ENCODE results near the gene SPTBN4. TPM values are rescaled to one million over a fixed set of nuclear protein-coding genes. Genes with fewer than 3 reads are reported as not detected.

The SPTBN4 gene
- total and polyA plus RNA-seq, 8 donors, result 1.4 to 18.1 (median 2.2) TPM; not detected in 1

GRCh38 chr19:40604647-40605215, 137.9 kb downstream of the SPTBN4 start:
- peaks cover 60 to 95% (median 79%) of the 10 kb centered on the region in 4 donors for H3K4me1 ChIP-seq
- H3K27me3 ChIP-seq, result peaks cover 0 to 67% (median 23%) of the 10 kb centered on the region in 3 donors
- H3K27ac ChIP-seq, result peak overlapping the region; percentile 82 to 92 (median 89)
- no peaks in the 10 kb centered on the region for H3K9me3 ChIP-seq
- WGBS, 5 donors, result 12 to 34% (median 22%) methylated on average over 19 to 29 of the region's 29 CpGs
- H3K4me3 ChIP-seq, result peak overlapping the region; percentile 48 to 53 (median 52)
- no peak for TF ChIP-seq POLR2AphosphoS5 (IDR thresholded peaks at IDR 0.05)
- TF ChIP-seq POLR2A (IDR thresholded peaks at IDR 0.05), result no peak
- no peak for TF ChIP-seq EP300 (IDR thresholded peaks at IDR 0.05)
- TF ChIP-seq CTCF (IDR thresholded peaks at IDR 0.05), result no peak
- no peaks in the 10 kb centered on the region for H3K36me3 ChIP-seq
- DNase-seq, result peak in 1 of 2 donors; percentile 73
- intact Hi-C loops (cut with DNase I; ENCODE audit: low total_unique reads), result no loop called here

GRCh38 chr19:40605216-40605971, 138.6 kb downstream of the SPTBN4 start:
- Histone ChIP-seq H3K27ac (peak overlapping the region; percentile 82 to 92 (median 89)), H3K4me3 (peak overlapping the region; percentile 48 to 53 (median 50)), H3K9me3 (no peaks in the 10 kb centered on the region), H3K36me3 (no peaks in the 10 kb centered on the region), H3K4me1 (peaks cover 59 to 95% (median 78%) of the 10 kb centered on the region in 4 donors), H3K27me3 (peaks cover 0 to 66% (median 17%) of the 10 kb centered on the region in 3 donors)
- 1 to 7% (median 2%) methylated on average over 20 to 71 of the region's 71 CpGs for WGBS, 5 donors
- intact Hi-C loops (cut with DNase I; ENCODE audit: low total_unique reads), result no loop called here
- peak; percentile 86 to 93 for DNase-seq
- TF ChIP-seq EP300 (IDR thresholded peaks at IDR 0.05) (no peak), CTCF (IDR thresholded peaks at IDR 0.05) (peak in 3 of 7 experiments; percentile 12 to 30 (median 20)), POLR2AphosphoS5 (IDR thresholded peaks at IDR 0.05) (peak in 2 of 3 donors; percentile 80 to 87)

- peak; percentile 44 to 75 for DNase-seq
- 49 to 70% (median 63%) methylated on average over 31 of the region's 31 CpGs for WGBS, 5 donors
- Histone ChIP-seq H3K4me3 (no peak overlapping the region), H3K27ac (peak overlapping the region; percentile 7 to 92 (median 64)), H3K27me3 (peaks cover 0 to 45% (median 0%) of the 10 kb centered on the region in 3 donors), H3K9me3 (no peaks in the 10 kb centered on the region), H3K36me3 (no peaks in the 10 kb centered on the region), H3K4me1 (peaks cover 53 to 87% (median 69%) of the 10 kb centered on the region in 4 donors)
- intact Hi-C loops (cut with DNase I; ENCODE audit: low total_unique reads), result no loop called here
- TF ChIP-seq POLR2AphosphoS5 (IDR thresholded peaks at IDR 0.05) (no peak), POLR2A (IDR thresholded peaks at IDR 0.05) (no peak), EP300 (IDR thresholded peaks at IDR 0.05) (no peak), CTCF (IDR thresholded peaks at IDR 0.05) (no peak)
Measured at GRCh38 chr19:40607311-40608239, 140.8 kb downstream of the SPTBN4 start.

GRCh38 chr19:40608240-40608621, 141.4 kb downstream of the SPTBN4 start:
- no peaks in the 10 kb centered on the region for H3K9me3 ChIP-seq
- WGBS, 5 donors, result 86 to 95% (median 93%) methylated on average over 11 to 14 of the region's 14 CpGs
- DNase-seq, result peak in 1 of 2 donors; percentile 14
- no peaks in the 10 kb centered on the region for H3K36me3 ChIP-seq
- H3K27me3 ChIP-seq, result peaks cover 0 to 46% (median 0%) of the 10 kb centered on the region in 3 donors
- no peak overlapping the region for H3K4me3 ChIP-seq
- peaks cover 46 to 87% (median 68%) of the 10 kb centered on the region in 4 donors for H3K4me1 ChIP-seq
- intact Hi-C loops (cut with DNase I; ENCODE audit: low total_unique reads), result no loop called here
- H3K27ac ChIP-seq, result peak overlapping the region in 2 of 5 donors; percentile 89 to 92
- TF ChIP-seq CTCF (IDR thresholded peaks at IDR 0.05), result no peak
- TF ChIP-seq POLR2AphosphoS5 (IDR thresholded peaks at IDR 0.05), result no peak
- no peak for TF ChIP-seq POLR2A (IDR thresholded peaks at IDR 0.05)
- TF ChIP-seq EP300 (IDR thresholded peaks at IDR 0.05), result no peak
